B cell (primary cell): ENCODE data around the gene NCOA7. TPM values are rescaled to one million over a fixed set of nuclear protein-coding genes. Genes with fewer than 3 reads are reported as not detected.

ENCODE experiments used
- ATAC-seq: fragments of 200-7000 bp; cut with Tn5 transposase; one replicate; pipeline ENCODE4 v1.10.0; 2021; ENCODE audit warnings: low read depth, mild to moderate bottlenecking, moderate number of reproducible peaks, moderate library complexity
- CTCF ChIA-PET: fragments of 350-600 bp; sonication (Branson Sonifier 250); formaldehyde crosslinking; loops from one replicate; lab custom pipeline; 2021; ENCODE audit warnings: antibody characterized with exemption, inconsistent platforms; lab: Charles Lee
- POLR2A ChIA-PET: fragments of 350-600 bp; sonication (Branson Sonifier 250); formaldehyde crosslinking; loops from one replicate; lab custom pipeline; 2021; ENCODE audit warnings: antibody characterized with exemption; lab: Charles Lee
- DNase-seq: peaks from one replicate; pipeline ENCODE4 v3.0.0; 2013
- H2AFZ ChIP-seq: 2 replicates; pipeline ENCODE4 v1.6.1; 2012; ENCODE audit warnings: mild to moderate bottlenecking, low read depth, low read length; ENCODE audit not compliant: insufficient read depth, poor library complexity, severe bottlenecking
- H3K27ac ChIP-seq, 2 donors: 1 replicate in 1 of 2; 2 replicates in 1 of 2; pipeline ENCODE4 v1.5.1; 2012 to 2013; ENCODE audit warnings: low read length in 2 of 2, mild to moderate bottlenecking in 2 of 2, moderate library complexity in 1 of 2
- H3K27me3 ChIP-seq, 4 experiments: fragments of 200-600 bp in 1 of 4; sonication (generic) in 1 of 4; replicated peaks in 1 of 4; 1 replicate in 2 of 4; 2 replicates in 2 of 4; pipeline versions ENCODE4 v1.6.1 to v1.7.0; 2013 to 2016; ENCODE audit warnings: low read length in 3 of 4, mild to moderate bottlenecking in 2 of 4, mixed read lengths in 1 of 4, moderate library complexity in 1 of 4; ENCODE audit not compliant: insufficient read depth in 4 of 4, control insufficient read depth in 3 of 4; ENCODE audit errors: control extremely low read depth in 1 of 4
- H3K36me3 ChIP-seq, 2 experiments: replicated peaks in 1 of 2; 1 replicate in 1 of 2; 2 replicates in 1 of 2; pipeline versions ENCODE4 v1.6.1 to v1.7.1; 2013; ENCODE audit warnings: low read length in 1 of 2; ENCODE audit not compliant: insufficient read depth in 2 of 2, control insufficient read depth in 1 of 2; ENCODE audit errors: control extremely low read depth in 1 of 2, extremely low read depth in 1 of 2
- H3K4me1 ChIP-seq, 2 donors: fragments of 200-600 bp in 1 of 2; sonication (generic) in 1 of 2; 1 replicate in 1 of 2; 2 replicates in 1 of 2; pipeline versions ENCODE4 v1.5.1 to v1.6.1; 2013 to 2017; ENCODE audit warnings: low read length in 2 of 2; ENCODE audit not compliant: control insufficient read depth in 2 of 2, insufficient read depth in 2 of 2
- H3K4me2 ChIP-seq: replicated peaks from 2 replicates; pipeline ENCODE3; 2012; ENCODE audit warnings: mild to moderate bottlenecking, low read depth, low read length; ENCODE audit not compliant: poor library complexity, severe bottlenecking
- H3K4me3 ChIP-seq, 5 experiments: fragments of 200-600 bp in 1 of 5; sonication (generic) in 1 of 5; 1 replicate in 3 of 5; 2 replicates in 2 of 5; pipeline versions ENCODE4 v1.5.1 to v1.7.0; 2011 to 2016; ENCODE audit warnings: low read length in 4 of 5, mild to moderate bottlenecking in 4 of 5, low read depth in 2 of 5, control low read depth in 1 of 5, moderate library complexity in 1 of 5; ENCODE audit not compliant: insufficient read depth in 1 of 5; ENCODE audit errors: control extremely low read depth in 1 of 5, extremely low read depth in 1 of 5
- H3K79me2 ChIP-seq: fragments of 200-600 bp; sonication (generic); one replicate; pipeline ENCODE4 v1.6.0; 2016; ENCODE audit warnings: low read length; ENCODE audit not compliant: control insufficient read depth, insufficient read depth
- H3K9ac ChIP-seq: fragments of 200-600 bp; sonication (generic); 2 replicates; pipeline ENCODE4 v1.6.1; 2017; ENCODE audit warnings: mild to moderate bottlenecking, low read length, moderate library complexity
- H3K9me3 ChIP-seq, 3 donors: one replicate each; pipeline versions ENCODE4 v1.6.1 to v1.7.1; 2013; ENCODE audit warnings: low read length in 2 of 3; ENCODE audit not compliant: control insufficient read depth in 2 of 3, insufficient read depth in 1 of 3; ENCODE audit errors: control extremely low read depth in 1 of 3
- H4K20me1 ChIP-seq: 2 replicates; pipeline ENCODE4 v1.6.0; 2012; ENCODE audit warnings: mild to moderate bottlenecking, low read length; ENCODE audit not compliant: insufficient read depth, control insufficient read depth, poor library complexity, severe bottlenecking
- H3K27ac Mint-ChIP-seq: one replicate; pipeline ENCODE4 v1.8.0; 2021; ENCODE audit warnings: mixed read lengths
- H3K27me3 Mint-ChIP-seq: one replicate; pipeline ENCODE4 v1.8.0; 2021; ENCODE audit warnings: mixed read lengths
- H3K4me1 Mint-ChIP-seq: one replicate; pipeline ENCODE4 v1.8.0; 2021; ENCODE audit warnings: mixed read lengths
- H3K4me3 Mint-ChIP-seq: one replicate; pipeline ENCODE4 v1.8.0; 2021; ENCODE audit warnings: mixed read lengths
- H3K9me3 Mint-ChIP-seq: one replicate; pipeline ENCODE4 v1.8.0; 2022; ENCODE audit warnings: mixed read lengths; ENCODE audit not compliant: insufficient read depth
- EZH2 ChIP-seq: IDR thresholded peaks from 2 replicates; pipeline ENCODE4 v1.6.1; 2012; ENCODE audit warnings: borderline replicate concordance, low read depth, mild to moderate bottlenecking, moderate library complexity, low read length; ENCODE audit not compliant: insufficient read depth, poor library complexity, severe bottlenecking
- WGBS: methylation state at CpG from one replicate; pipeline ENCODE4 v1.1.5; 2013; ENCODE audit warnings: missing lambda C conversion rate; ENCODE audit not compliant: insufficient coverage; 5-methylcytosine and 5-hydroxymethylcytosine counted together
- intact Hi-C: fragments of 100-400 bp; cut with micrococcal nuclease; formaldehyde crosslinking; loops from one replicate; pipeline ENCODE4 v1.10.0; 2022
- polyA plus RNA-seq: library from polyadenylated mRNA; depleted of rRNA; stranded (reverse); fragments of >200 nt; gene quantifications from 2 replicates; pipeline ENCODE4 v1.2.3, GENCODE V29; 2012
- total RNA-seq, 2 donors: library from RNA; stranded (reverse); fragments of 120-200 nt in 1 of 2; gene quantifications; 1 replicate in 1 of 2; 2 replicates in 1 of 2; pipeline versions ENCODE4 v1.2.3 to v1.2.4, GENCODE V29; 2013 to 2022
- TF ChIP-seq, protein P1 (sequence below): fragments of 200-600 bp; IDR thresholded peaks from one replicate; pipeline ENCODE4 v1.8.0; 2022; ENCODE audit warnings: antibody characterized with exemption, mild to moderate bottlenecking

NCOA7 gene
- total and polyA plus RNA-seq, 2 donors (not counting 1 experiment from before 2014, with no cell fraction given): 10.9 to 27.4 TPM

DNA sequence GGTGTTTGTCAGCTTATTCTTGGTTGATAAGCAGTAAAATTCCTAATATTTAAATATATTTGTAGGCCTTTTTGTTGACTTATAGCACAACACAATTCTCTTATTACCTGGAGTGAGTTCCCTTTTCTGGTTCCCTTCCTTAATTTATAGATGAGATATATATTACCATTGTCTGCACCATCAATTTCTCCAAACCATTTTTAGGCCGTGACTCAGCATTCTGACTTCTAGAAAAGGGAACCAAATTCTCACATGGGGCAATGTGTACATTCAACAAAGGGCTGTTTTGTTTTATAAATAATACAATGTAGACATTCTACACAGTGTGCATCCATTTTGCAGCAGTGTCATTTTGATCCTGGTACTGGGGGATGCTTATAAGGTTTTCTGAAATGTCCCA lies 52.8 kb downstream of the NCOA7 start:
- no peak overlapping the region for H3K27ac ChIP-seq
- H3K27me3 Mint-ChIP-seq: no peaks in the 10 kb centered on the region
- POLR2A ChIA-PET: no interaction called here
- intact Hi-C loops: no loop called here
- H3K27me3 ChIP-seq: no peaks in the 10 kb centered on the region
- no peak overlapping the region for H3K4me3 ChIP-seq
- no peaks in the 10 kb centered on the region for H3K36me3 ChIP-seq
- H3K4me1 ChIP-seq: no peaks in the 10 kb centered on the region
- H3K4me2 ChIP-seq: no peak overlapping the region
- peaks cover 6% of the 10 kb centered on the region for H4K20me1 ChIP-seq
- H3K4me3 Mint-ChIP-seq: no peak overlapping the region
- DNase-seq (no peak), ATAC-seq (no peak)
- CTCF ChIA-PET: no interaction called here
- H3K79me2 ChIP-seq: peaks cover 20% of the 10 kb centered on the region
- no peaks in the 10 kb centered on the region for H3K9me3 ChIP-seq
- H3K9me3 Mint-ChIP-seq: peaks cover 3% of the 10 kb centered on the region
- no peak overlapping the region for H3K9ac ChIP-seq
- peaks cover 7% of the 10 kb centered on the region for H3K4me1 Mint-ChIP-seq
- no peak overlapping the region for H3K27ac Mint-ChIP-seq
- WGBS: no CpG with 5 or more reads among the region's 1 CpG
- H2AFZ ChIP-seq: no peak overlapping the region
- TF ChIP-seq EZH2: no peak
- TF ChIP-seq, protein P1, sequence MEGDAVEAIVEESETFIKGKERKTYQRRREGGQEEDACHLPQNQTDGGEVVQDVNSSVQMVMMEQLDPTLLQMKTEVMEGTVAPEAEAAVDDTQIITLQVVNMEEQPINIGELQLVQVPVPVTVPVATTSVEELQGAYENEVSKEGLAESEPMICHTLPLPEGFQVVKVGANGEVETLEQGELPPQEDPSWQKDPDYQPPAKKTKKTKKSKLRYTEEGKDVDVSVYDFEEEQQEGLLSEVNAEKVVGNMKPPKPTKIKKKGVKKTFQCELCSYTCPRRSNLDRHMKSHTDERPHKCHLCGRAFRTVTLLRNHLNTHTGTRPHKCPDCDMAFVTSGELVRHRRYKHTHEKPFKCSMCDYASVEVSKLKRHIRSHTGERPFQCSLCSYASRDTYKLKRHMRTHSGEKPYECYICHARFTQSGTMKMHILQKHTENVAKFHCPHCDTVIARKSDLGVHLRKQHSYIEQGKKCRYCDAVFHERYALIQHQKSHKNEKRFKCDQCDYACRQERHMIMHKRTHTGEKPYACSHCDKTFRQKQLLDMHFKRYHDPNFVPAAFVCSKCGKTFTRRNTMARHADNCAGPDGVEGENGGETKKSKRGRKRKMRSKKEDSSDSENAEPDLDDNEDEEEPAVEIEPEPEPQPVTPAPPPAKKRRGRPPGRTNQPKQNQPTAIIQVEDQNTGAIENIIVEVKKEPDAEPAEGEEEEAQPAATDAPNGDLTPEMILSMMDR: no peak

DNA sequence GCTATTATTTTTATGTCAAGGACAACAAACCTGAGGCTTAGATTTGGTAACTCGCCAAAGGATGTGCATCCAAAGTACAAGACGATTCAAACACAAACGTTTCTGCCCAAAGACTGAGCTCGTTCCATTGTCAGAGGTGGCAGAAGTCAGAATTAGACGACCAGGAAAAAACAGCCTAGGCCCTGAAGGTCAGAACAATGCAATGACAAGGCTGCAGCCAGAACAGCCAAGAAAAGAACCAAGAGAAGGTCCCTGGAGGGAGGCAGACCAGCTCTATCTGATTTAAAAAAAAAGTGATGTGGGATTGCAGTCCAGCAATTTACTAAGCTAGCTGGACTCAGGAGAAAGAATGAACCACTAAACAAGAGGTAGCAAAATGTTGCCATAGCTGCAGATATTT lies 54.2 kb downstream of the NCOA7 start:
- no peak overlapping the region for H3K4me3 Mint-ChIP-seq
- H3K4me1 Mint-ChIP-seq: peaks cover 3% of the 10 kb centered on the region
- Histone ChIP-seq H3K4me3 (no peak overlapping the region), H3K9ac (no peak overlapping the region), H3K9me3 (no peaks in the 10 kb centered on the region), H4K20me1 (peaks cover 6% of the 10 kb centered on the region), H3K4me2 (no peak overlapping the region), H3K27ac (no peak overlapping the region), H3K27me3 (no peaks in the 10 kb centered on the region), H3K79me2 (peaks cover 11% of the 10 kb centered on the region), H3K4me1 (no peaks in the 10 kb centered on the region), H2AFZ (no peak overlapping the region), H3K36me3 (no peaks in the 10 kb centered on the region)
- no peak overlapping the region for H3K27ac Mint-ChIP-seq
- H3K27me3 Mint-ChIP-seq: no peaks in the 10 kb centered on the region
- WGBS: 91% methylated on average over 5 of the region's 5 CpGs
- intact Hi-C loops: no loop called here
- no peak for DNase-seq
- CTCF ChIA-PET: no interaction called here
- TF ChIP-seq EZH2: no peak
- TF ChIP-seq, protein P1: no peak
- POLR2A ChIA-PET: no interaction called here
- H3K9me3 Mint-ChIP-seq: peaks cover 3% of the 10 kb centered on the region
- ATAC-seq: no peak
